Right lobe of liver (tissue), 4 donors: ENCODE data around the gene ATP12A.

Source experiments
- CTCF ChIP-seq, 4 donors: fragments of 200-600 bp in 3 of 4; fragments of 450-650 bp in 1 of 4; IDR thresholded peaks; one replicate each; pipeline versions ENCODE4 v1.5.1 to v1.8.0; 2016 to 2022; ENCODE audit warnings: antibody characterized with exemption in 4 of 4, mild to moderate bottlenecking in 2 of 4
- POLR2A ChIP-seq: fragments of 450-650 bp; IDR thresholded peaks from one replicate; pipeline ENCODE4 v1.6.1; 2017; ENCODE audit warnings: antibody characterized with exemption, mild to moderate bottlenecking
- donor health status: DM: no; HTN: no; CAD: no.
- donor health status: DM: no; HTN: no; CAD: no.
- donor health status: DM: no; HTN: yes; CAD: no.

DNA sequence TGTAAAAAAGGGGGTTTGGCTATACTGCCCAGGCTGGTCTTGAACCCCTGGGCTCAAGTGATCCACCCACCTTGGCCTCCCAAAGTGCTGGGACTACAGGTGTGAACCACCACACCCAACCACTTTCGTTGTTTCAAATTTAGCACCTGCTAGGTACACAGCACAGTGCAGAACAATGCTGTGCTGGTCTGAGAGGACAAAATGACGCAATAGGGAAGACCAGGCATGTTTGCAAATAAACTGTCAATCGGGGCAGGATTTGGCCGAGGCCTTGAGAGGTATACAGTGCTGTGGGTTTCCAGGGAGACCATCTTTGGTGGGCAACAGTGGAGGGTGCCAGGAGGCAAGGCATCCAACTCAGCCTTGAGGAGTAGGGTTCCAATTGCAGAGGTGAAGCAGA lies 37.0 kb downstream of the ATP12A start:
- TF ChIP-seq CTCF (IDR thresholded peaks at IDR 0.05), result no peak
- TF ChIP-seq POLR2A, result no peak
